HG03442 (cell line): ENCODE results near the gene OR6K3.
"Not testable (repeated sequence)": the region's sequence is repeated elsewhere in the genome, so short reads cannot be mapped to it uniquely, and the experiment has no call there.

Source experiments
- ATAC-seq: cut with Tn5 transposase; IDR thresholded peaks from one replicate; pipeline ENCODE4 v1.9.1; 2021; ENCODE audit warnings: mild to moderate bottlenecking, moderate library complexity; ENCODE audit not compliant: unreplicated experiment

Gene OR6K3

GRCh38 chr1:158688343-158688742, 32.2 kb downstream of the OR6K3 start:
- not testable (repeated sequence) for ATAC-seq

- no peak for ATAC-seq
These were observed 33.5 kb downstream of the OR6K3 start for GRCh38 chr1:158687037-158687436.

- ATAC-seq = no peak
These were observed 34.2 kb downstream of the OR6K3 start, which contains the start of gene SPTA1 for GRCh38 chr1:158686111-158687009. Gene SPTA1 (minus strand): TSS chr1:158686715. CDS start chr1:158686517, 198 bp downstream.

- no peak for ATAC-seq
These were observed 35.4 kb downstream of the OR6K3 start for GRCh38 chr1:158685085-158685484.

DNA sequence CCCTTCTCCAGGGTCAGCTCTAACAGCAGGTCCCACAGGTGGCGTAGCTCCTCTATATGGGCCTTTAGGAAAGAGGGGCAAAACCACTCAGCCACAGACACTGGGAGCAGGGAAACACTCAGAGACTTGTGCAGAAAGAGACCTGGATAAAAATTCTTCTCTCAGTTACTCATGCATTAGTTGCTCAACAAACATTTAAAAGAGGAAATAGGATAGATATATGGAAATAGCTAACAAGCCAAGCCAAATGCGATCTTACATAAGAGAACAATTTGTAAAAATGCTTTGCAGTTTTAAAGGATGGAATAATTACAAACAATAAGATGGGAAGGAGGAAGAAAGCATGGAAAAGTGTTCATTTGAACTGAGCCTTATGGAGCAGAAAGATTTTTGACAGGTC, 38.9 kb downstream of the OR6K3 start:
- ATAC-seq = no peak

DNA sequence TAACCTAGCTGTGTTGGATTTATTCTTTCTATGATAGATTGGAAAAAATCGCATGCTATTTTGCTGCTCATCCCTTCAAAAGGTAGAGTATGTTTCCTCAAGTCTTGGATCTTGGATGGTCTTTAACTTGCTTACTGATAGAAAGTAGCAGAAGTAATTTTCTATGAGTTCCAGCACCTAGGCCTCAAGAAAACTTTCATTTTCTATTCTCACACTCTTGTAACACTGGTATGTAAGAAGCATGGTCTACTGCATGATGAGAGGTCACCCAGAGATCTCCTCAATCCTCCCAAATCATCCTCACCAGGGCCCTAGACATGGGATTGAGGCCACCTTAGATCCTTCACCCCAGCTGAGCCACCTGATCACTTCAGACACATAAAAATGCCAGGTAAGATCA, 41.2 kb downstream of the OR6K3 start:
- ATAC-seq = no peak

DNA sequence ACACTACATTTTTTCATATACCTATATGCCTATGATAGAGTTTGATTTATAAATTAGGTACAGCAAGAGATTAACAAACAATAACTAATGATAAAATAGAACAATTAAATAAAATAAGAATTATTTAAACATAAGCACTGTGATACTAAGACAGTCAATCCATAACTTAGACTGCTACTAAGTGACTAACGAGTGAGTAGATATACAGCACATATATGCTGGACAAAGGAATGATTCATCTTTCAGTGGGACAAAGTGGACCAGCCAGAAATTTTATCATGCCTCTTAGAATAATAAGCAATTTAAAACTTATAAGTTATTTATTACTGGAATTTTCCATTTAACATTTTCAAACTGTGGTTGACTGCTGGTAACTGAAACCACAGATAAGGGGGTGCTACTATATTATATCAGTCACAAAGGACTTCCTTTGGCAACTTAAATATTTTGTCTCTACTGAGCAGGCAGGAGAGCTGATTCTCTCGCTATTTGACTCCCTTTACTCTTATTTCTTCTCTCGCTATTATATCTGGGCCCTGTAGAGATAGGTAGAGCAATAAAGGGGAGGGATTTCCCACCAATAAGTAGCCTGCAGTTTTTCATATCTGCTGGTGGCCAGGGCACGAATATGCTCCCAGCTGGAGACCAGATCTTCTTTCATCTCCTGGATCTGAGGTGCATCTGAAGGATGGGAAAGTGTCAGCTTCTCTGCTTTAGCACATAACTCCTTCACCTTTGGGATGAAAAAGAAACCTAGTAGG, 44.8 kb downstream of the OR6K3 start:
- ATAC-seq = no peak

GRCh38 chr1:158674302-158674701, 46.2 kb downstream of the OR6K3 start:
- ATAC-seq = no peak
